ENCODE measurements around the gene BRIP1.

GRCh38 chr17:61809816-61810392 is 53.4 kb downstream of the BRIP1 start:
- TF ChIP-seq CTCF (tag by site-specific recombination; IDR thresholded peaks at IDR 0.05) (no peak), ZFHX2 (tag by site-specific recombination; conservative IDR thresholded peaks at IDR 0.05) (no peak), ZNF121 (tag by site-specific recombination; IDR thresholded peaks at IDR 0.05) (no peak), ZBTB49 (tag by site-specific recombination; IDR thresholded peaks at IDR 0.05; ENCODE audit: low read depth) (no peak), REST (tag by site-specific recombination; IDR thresholded peaks at IDR 0.05) (no peak), ZBTB17 (tag by site-specific recombination; IDR thresholded peaks at IDR 0.05) (no peak), ZNF398 (tag by site-specific recombination; IDR thresholded peaks at IDR 0.05) (no peak), ZBTB10 (tag by site-specific recombination; IDR thresholded peaks at IDR 0.05) (no peak), HOXA7 (CRISPR knock-in tag; IDR thresholded peaks at IDR 0.05; ENCODE audit: borderline replicate concordance) (no peak)
